Ovary (tissue), 9 donors: ENCODE results near the gene LRCH1. TPM values are rescaled to one million over a fixed set of nuclear protein-coding genes. Genes with fewer than 3 reads are reported as not detected.

Experiments
- DNase-seq, 5 donors: peaks; one replicate each; pipeline ENCODE4 v3.0.0-alpha.2; 2019 to 2020
- H3K27ac ChIP-seq, 2 donors: fragments of 200-600 bp; one replicate each; pipeline versions ENCODE4 v1.5.1 to v1.8.0; 2019 to 2022
- H3K27me3 ChIP-seq: fragments of 200-600 bp; one replicate; pipeline ENCODE4 v1.8.0; 2022
- H3K36me3 ChIP-seq: fragments of 200-600 bp; sonication (generic); one replicate; pipeline ENCODE4 v1.5.1; 2019
- H3K4me1 ChIP-seq: one replicate; pipeline ENCODE4 v1.8.1; 2013; ENCODE audit warnings: mild to moderate bottlenecking, moderate library complexity; ENCODE audit not compliant: insufficient read depth
- H3K4me3 ChIP-seq: fragments of 200-600 bp; sonication (generic); one replicate; pipeline ENCODE4 v1.5.1; 2017
- H3K9me3 ChIP-seq, 2 donors: fragments of 200-600 bp in 1 of 2; sonication (generic) in 1 of 2; one replicate each; pipeline versions ENCODE4 v1.5.1 to v1.8.1; 2013 to 2019; ENCODE audit warnings: mild to moderate bottlenecking in 1 of 2, moderate library complexity in 1 of 2
- CTCF ChIP-seq, 3 donors: fragments of 450-650 bp in 2 of 3; fragments of 200-600 bp in 1 of 3; IDR thresholded peaks; one replicate each; pipeline versions ENCODE4 v1.5.1 to v1.8.0; 2016 to 2022; ENCODE audit warnings: antibody characterized with exemption in 3 of 3, mild to moderate bottlenecking in 1 of 3
- EP300 ChIP-seq: sonication (generic); formaldehyde crosslinking; IDR thresholded peaks from one replicate; pipeline ENCODE4 v1.6.1; 2017; ENCODE audit warnings: antibody characterized with exemption
- POLR2A ChIP-seq: fragments of 450-650 bp; IDR thresholded peaks from one replicate; pipeline ENCODE4 v1.6.1; 2017; ENCODE audit warnings: antibody characterized with exemption, mild to moderate bottlenecking, moderate library complexity
- WGBS, 3 donors: extraction: QIAGEN DNeasy Blood & Tissue Kit in 1 of 3; methylation state at CpG; one replicate each; pipeline versions ENCODE4 v1.1.5 to v1.1.7; 2013 to 2017; 5-methylcytosine and 5-hydroxymethylcytosine counted together
- intact Hi-C, 4 donors: fragments of 100-400 bp; cut with DNase I; formaldehyde crosslinking; loops; one replicate each; pipeline versions ENCODE4 v1.11.0 to v1.15.1; 2022 to 2023
- polyA plus RNA-seq, 2 donors: library from polyadenylated mRNA; stranded (reverse); fragments of 200-250 nt in 1 of 2; fragments of 350-450 nt in 1 of 2; fragmentation: Illumina TruSeq in 1 of 2; extraction: RNeasy Lipid Tissue Mini Kit (QIAGEN cat#74804) in 1 of 2; gene quantifications; one replicate each; pipeline ENCODE4 v1.2.3, GENCODE V29; 2013 to 2014
- total RNA-seq, 7 donors: library from RNA; depleted of rRNA in 2 of 7; stranded (reverse); fragments of >200 nt in 2 of 7; fragmentation: NEBNext Ultra II Directional in 3 of 7; extraction: Animal tissue kit (Norgen Biotek cat#: 25700) in 3 of 7; gene quantifications; one replicate each; pipeline versions ENCODE4 v1.1.0 to v1.2.4, GENCODE V29; 2016 to 2023
- donor health status: DM: no; HTN: no; CAD: no; lungs with moderate emphysema.
- donor health status: DM: no; HTN: no; CAD: no.
- donor health status: Bipolar disorder and iron deficiency.
- donor health status: DM: yes; HTN: yes; CAD: no.
- donor health status: DM: no; HTN: no; CAD: no.
- donor health status: DM: yes; HTN: yes; CAD: no.

Gene LRCH1
- total and polyA plus RNA-seq, 9 donors: 7.6 to 19.3 (median 15.8) TPM

- intact Hi-C loops: no loop called here
- no peak for DNase-seq
- WGBS, 3 donors: 22 to 30% (median 25%) methylated on average over 8 of the region's 8 CpGs
- no peak for TF ChIP-seq CTCF (IDR thresholded peaks at IDR 0.05)
- TF ChIP-seq POLR2A: no peak
- TF ChIP-seq EP300: no peak
- peaks cover under 1% of the 10 kb centered on the region for H3K4me1 ChIP-seq
- no peaks in the 10 kb centered on the region for H3K36me3 ChIP-seq
- peak overlapping the region in 1 of 2 donors; percentile 71 for H3K27ac ChIP-seq
- H3K9me3 ChIP-seq: no peaks in the 10 kb centered on the region
- no peaks in the 10 kb centered on the region for H3K27me3 ChIP-seq
- H3K4me3 ChIP-seq: peak overlapping the region; percentile 2
Observed at GRCh38 chr13:46617229-46617721, 64.3 kb downstream of the LRCH1 start.

GRCh38 chr13:46617885-46618284, 64.9 kb downstream of the LRCH1 start:
- no peak overlapping the region for H3K4me3 ChIP-seq
- no peaks in the 10 kb centered on the region for H3K36me3 ChIP-seq
- TF ChIP-seq EP300 (no peak), CTCF (IDR thresholded peaks at IDR 0.05) (no peak), POLR2A (no peak)
- DNase-seq: no peak
- no peak overlapping the region for H3K27ac ChIP-seq
- intact Hi-C loops: no loop called here
- WGBS, 3 donors: 96 to 99% (median 98%) methylated on average over 5 of the region's 5 CpGs
- H3K9me3 ChIP-seq: no peaks in the 10 kb centered on the region
- H3K27me3 ChIP-seq: no peaks in the 10 kb centered on the region
- H3K4me1 ChIP-seq: peaks cover 2% of the 10 kb centered on the region

- no peaks in the 10 kb centered on the region for H3K27me3 ChIP-seq
- no peak for TF ChIP-seq POLR2A
- TF ChIP-seq CTCF (IDR thresholded peaks at IDR 0.05): no peak
- H3K27ac ChIP-seq: no peak overlapping the region
- H3K4me3 ChIP-seq: no peak overlapping the region
- H3K36me3 ChIP-seq: no peaks in the 10 kb centered on the region
- 60 to 64% (median 60%) methylated on average over 3 of the region's 3 CpGs for WGBS, 3 donors
- H3K4me1 ChIP-seq: peaks cover 2% of the 10 kb centered on the region
- intact Hi-C loops: no loop called here
- H3K9me3 ChIP-seq: no peaks in the 10 kb centered on the region
- no peak for DNase-seq
Observed at GRCh38 chr13:46618694-46619254, 65.8 kb downstream of the LRCH1 start.

- WGBS, 3 donors: 93 to 97% (median 94%) methylated on average over 5 of the region's 5 CpGs
Observed at GRCh38 chr13:46620029-46620428, 67.1 kb downstream of the LRCH1 start.

More at GRCh38 chr13:46620029-46620428, 67.1 kb downstream of the LRCH1 start:
- Histone ChIP-seq H3K4me1 (peaks cover 2% of the 10 kb centered on the region), H3K27ac (no peak overlapping the region), H3K4me3 (no peak overlapping the region), H3K36me3 (no peaks in the 10 kb centered on the region), H3K9me3 (no peaks in the 10 kb centered on the region), H3K27me3 (no peaks in the 10 kb centered on the region)
- no peak for TF ChIP-seq POLR2A
- TF ChIP-seq EP300: no peak
- TF ChIP-seq CTCF (IDR thresholded peaks at IDR 0.05): no peak
- intact Hi-C loops: no loop called here
- no peak for DNase-seq
